Neuron (in vitro differentiated cells): ENCODE results near the gene MCOLN1.
"Not testable (repeated sequence)": the region's sequence is repeated elsewhere in the genome, so short reads cannot be mapped to it uniquely, and the experiment has no call there.

Experiments used
- H2AFZ ChIP-seq: one replicate; pipeline ENCODE4 v1.6.1; 2013; ENCODE audit warnings: low read depth, mild to moderate bottlenecking, inconsistent platforms, low read length, moderate library complexity
- H3K27me3 ChIP-seq: one replicate; pipeline ENCODE4 v1.6.1; 2013; ENCODE audit warnings: low read length; ENCODE audit not compliant: insufficient read depth
- H3K36me3 ChIP-seq: one replicate; pipeline ENCODE4 v1.6.1; 2013; ENCODE audit warnings: low read length; ENCODE audit not compliant: insufficient read depth
- H3K4me1 ChIP-seq: one replicate; pipeline ENCODE4 v1.6.1; 2013; ENCODE audit warnings: low read length; ENCODE audit not compliant: insufficient read depth
- H3K4me3 ChIP-seq: 2 replicates; pipeline ENCODE4 v1.5.1; 2013; ENCODE audit warnings: mild to moderate bottlenecking, low read length, moderate library complexity
- H3K9me3 ChIP-seq: one replicate; pipeline ENCODE4 v1.6.1; 2013; ENCODE audit warnings: low read length

The MCOLN1 gene

GRCh38 chr19:7534531-7535046 is 12.2 kb downstream of the MCOLN1 start:
- Histone ChIP-seq H3K36me3 (peaks cover 5% of the 10 kb centered on the region), H3K27me3 (no peaks in the 10 kb centered on the region), H3K9me3 (no peaks in the 10 kb centered on the region), H2AFZ (peak overlapping the region; percentile 55), H3K4me3 (peak overlapping the region; percentile 71), H3K4me1 (no peaks in the 10 kb centered on the region)

- Histone ChIP-seq H3K4me1 (no peaks in the 10 kb centered on the region), H3K4me3 (peak within 1 kb of the TSS; percentile 71), H3K36me3 (peaks cover 11% of the 10 kb centered on the region), H2AFZ (peak within 1 kb of the TSS; percentile 55), H3K9me3 (no peaks in the 10 kb centered on the region), H3K27me3 (no peaks in the 10 kb centered on the region)
Measured at GRCh38 chr19:7535047-7535997, 12.9 kb downstream of the MCOLN1 start, which contains the start of gene PNPLA6. PNPLA6 (plus strand) TSS chr19:7535717; CDS start chr19:7535789, 72 bp downstream.

GRCh38 chr19:7535998-7536695 is 13.7 kb downstream of the MCOLN1 start:
- H3K36me3 ChIP-seq: peaks cover 14% of the 10 kb centered on the region
- no peaks in the 10 kb centered on the region for H3K27me3 ChIP-seq
- H3K4me3 ChIP-seq: peak overlapping the region; percentile 71
- H3K9me3 ChIP-seq: no peaks in the 10 kb centered on the region
- peak overlapping the region; percentile 55 for H2AFZ ChIP-seq
- no peaks in the 10 kb centered on the region for H3K4me1 ChIP-seq

- peaks cover 31% of the 10 kb centered on the region for H3K36me3 ChIP-seq
- H3K4me1 ChIP-seq, H2AFZ ChIP-seq: not testable (repeated sequence)
Measured at GRCh38 chr19:7538990-7539389, 16.6 kb downstream of the MCOLN1 start.

GRCh38 chr19:7539827-7540425 is 17.5 kb downstream of the MCOLN1 start:
- no peaks in the 10 kb centered on the region for H3K9me3 ChIP-seq
- peaks cover 31% of the 10 kb centered on the region for H3K36me3 ChIP-seq
- H3K27me3 ChIP-seq: no peaks in the 10 kb centered on the region
- no peak overlapping the region for H2AFZ ChIP-seq
- H3K4me1 ChIP-seq: no peaks in the 10 kb centered on the region
- no peak overlapping the region for H3K4me3 ChIP-seq

More at GRCh38 chr19:7538990-7539389, 16.6 kb downstream of the MCOLN1 start:
- H3K4me3 ChIP-seq, H3K9me3 ChIP-seq, H3K27me3 ChIP-seq: not testable (repeated sequence)

GRCh38 chr19:7540761-7541474 is 18.5 kb downstream of the MCOLN1 start:
- Histone ChIP-seq H3K9me3 (no peaks in the 10 kb centered on the region), H3K36me3 (peaks cover 31% of the 10 kb centered on the region), H2AFZ (no peak overlapping the region), H3K4me1 (no peaks in the 10 kb centered on the region), H3K4me3 (no peak overlapping the region), H3K27me3 (no peaks in the 10 kb centered on the region)

- H3K4me1 ChIP-seq: no peaks in the 10 kb centered on the region
- H3K4me3 ChIP-seq: no peak overlapping the region
- no peaks in the 10 kb centered on the region for H3K9me3 ChIP-seq
- peaks cover 31% of the 10 kb centered on the region for H3K36me3 ChIP-seq
- H2AFZ ChIP-seq: no peak overlapping the region
- no peaks in the 10 kb centered on the region for H3K27me3 ChIP-seq
Measured at GRCh38 chr19:7541475-7541824, 19.0 kb downstream of the MCOLN1 start.

GRCh38 chr19:7541828-7542443 is 19.5 kb downstream of the MCOLN1 start:
- Histone ChIP-seq H3K27me3 (no peaks in the 10 kb centered on the region), H3K36me3 (peaks cover 29% of the 10 kb centered on the region)

GRCh38 chr19:7542556-7543348 is 20.3 kb downstream of the MCOLN1 start:
- H3K9me3 ChIP-seq: no peaks in the 10 kb centered on the region

More at GRCh38 chr19:7541828-7542443, 19.5 kb downstream of the MCOLN1 start:
- H2AFZ ChIP-seq: no peak overlapping the region
- no peak overlapping the region for H3K4me3 ChIP-seq
- no peaks in the 10 kb centered on the region for H3K9me3 ChIP-seq
- H3K4me1 ChIP-seq: no peaks in the 10 kb centered on the region

GRCh38 chr19:7544626-7545025 is 22.2 kb downstream of the MCOLN1 start:
- H2AFZ ChIP-seq: no peak overlapping the region
- H3K36me3 ChIP-seq: peaks cover 26% of the 10 kb centered on the region

More at GRCh38 chr19:7542556-7543348, 20.3 kb downstream of the MCOLN1 start:
- peaks cover 26% of the 10 kb centered on the region for H3K36me3 ChIP-seq
- H2AFZ ChIP-seq: no peak overlapping the region
- no peak overlapping the region for H3K4me3 ChIP-seq
- H3K27me3 ChIP-seq: no peaks in the 10 kb centered on the region
- H3K4me1 ChIP-seq: no peaks in the 10 kb centered on the region

GRCh38 chr19:7545300-7545699 is 22.9 kb downstream of the MCOLN1 start:
- no peak overlapping the region for H3K4me3 ChIP-seq
- H3K4me1 ChIP-seq: no peaks in the 10 kb centered on the region
- H2AFZ ChIP-seq: no peak overlapping the region
- H3K36me3 ChIP-seq: peaks cover 22% of the 10 kb centered on the region
- H3K9me3 ChIP-seq: no peaks in the 10 kb centered on the region
- H3K27me3 ChIP-seq: no peaks in the 10 kb centered on the region

More at GRCh38 chr19:7544626-7545025, 22.2 kb downstream of the MCOLN1 start:
- no peaks in the 10 kb centered on the region for H3K9me3 ChIP-seq
- no peaks in the 10 kb centered on the region for H3K4me1 ChIP-seq
- H3K4me3 ChIP-seq: no peak overlapping the region
- no peaks in the 10 kb centered on the region for H3K27me3 ChIP-seq
